Measurements from ENCODE around the gene LRP1-AS.
A peak's percentile ranks its signal among the peaks of the same experiment; 100 is the strongest.

The LRP1-AS gene

DNA sequence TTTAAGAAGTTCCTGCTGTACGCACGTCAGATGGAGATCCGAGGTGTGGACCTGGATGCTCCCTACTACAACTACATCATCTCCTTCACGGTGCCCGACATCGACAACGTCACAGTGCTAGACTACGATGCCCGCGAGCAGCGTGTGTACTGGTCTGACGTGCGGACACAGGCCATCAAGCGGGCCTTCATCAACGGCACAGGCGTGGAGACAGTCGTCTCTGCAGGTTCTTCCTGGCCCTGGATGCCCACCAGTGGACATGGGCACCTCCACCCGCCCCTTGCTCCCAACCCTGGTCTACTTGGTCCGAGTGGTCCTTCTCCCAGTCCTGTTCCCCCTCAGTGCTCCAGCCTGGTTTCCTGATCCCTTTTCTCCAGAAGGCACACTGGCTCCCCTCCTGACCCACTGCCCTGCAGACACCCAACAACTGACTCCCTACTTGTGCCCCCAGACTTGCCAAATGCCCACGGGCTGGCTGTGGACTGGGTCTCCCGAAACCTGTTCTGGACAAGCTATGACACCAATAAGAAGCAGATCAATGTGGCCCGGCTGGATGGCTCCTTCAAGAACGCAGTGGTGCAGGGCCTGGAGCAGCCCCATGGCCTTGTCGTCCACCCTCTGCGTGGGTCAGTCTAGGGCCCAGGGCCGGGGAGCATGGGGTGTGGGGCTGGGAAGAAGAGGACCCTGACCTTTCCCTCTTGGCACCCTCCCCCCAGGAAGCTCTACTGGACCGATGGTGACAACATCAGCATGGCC is 32.1 kb upstream of the LRP1-AS start:
- no peak for DNase-seq

DNA sequence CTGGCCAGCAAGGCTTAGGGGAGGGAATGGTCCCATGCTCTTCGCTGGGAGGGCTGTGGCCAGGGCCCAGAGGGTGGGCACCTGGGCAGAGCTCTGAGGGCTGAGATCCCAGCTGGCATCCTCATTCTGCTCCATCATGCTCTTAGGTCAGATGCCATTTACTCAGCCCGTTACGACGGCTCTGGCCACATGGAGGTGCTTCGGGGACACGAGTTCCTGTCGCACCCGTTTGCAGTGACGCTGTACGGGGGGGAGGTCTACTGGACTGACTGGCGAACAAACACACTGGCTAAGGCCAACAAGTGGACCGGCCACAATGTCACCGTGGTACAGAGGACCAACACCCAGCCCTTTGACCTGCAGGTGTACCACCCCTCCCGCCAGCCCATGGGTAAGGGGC is 30.8 kb upstream of the LRP1-AS start:
- DNase-seq: no peak

DNA sequence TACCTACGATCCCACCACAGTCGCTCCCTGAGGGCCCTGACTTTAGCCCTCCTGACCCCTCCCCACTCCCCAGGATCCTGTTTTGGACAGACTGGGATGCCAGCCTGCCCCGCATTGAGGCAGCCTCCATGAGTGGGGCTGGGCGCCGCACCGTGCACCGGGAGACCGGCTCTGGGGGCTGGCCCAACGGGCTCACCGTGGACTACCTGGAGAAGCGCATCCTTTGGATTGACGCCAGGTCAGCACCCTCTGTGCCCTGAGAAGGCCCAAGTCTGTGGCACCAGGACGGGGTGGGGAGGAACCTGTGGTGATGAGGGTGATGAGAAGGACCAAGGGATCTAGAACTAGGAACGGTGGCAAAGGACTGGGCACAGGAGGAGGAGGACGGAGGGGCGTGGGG is 29.9 kb upstream of the LRP1-AS start:
- no peak for DNase-seq

DNA sequence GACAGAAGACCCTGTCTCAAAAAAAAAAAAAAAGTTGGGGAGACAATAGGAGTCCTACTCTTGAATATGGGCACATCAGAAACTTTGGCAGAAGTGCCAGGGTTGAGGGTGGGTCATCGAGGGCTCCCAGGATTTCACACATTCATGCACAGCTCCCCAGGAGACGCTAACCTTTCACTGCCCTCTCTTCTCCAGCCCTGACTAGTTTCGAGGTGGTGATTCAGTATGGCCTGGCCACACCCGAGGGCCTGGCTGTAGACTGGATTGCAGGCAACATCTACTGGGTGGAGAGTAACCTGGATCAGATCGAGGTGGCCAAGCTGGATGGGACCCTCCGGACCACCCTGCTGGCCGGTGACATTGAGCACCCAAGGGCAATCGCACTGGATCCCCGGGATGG is 29.4 kb upstream of the LRP1-AS start:
- DNase-seq: no peak

DNA sequence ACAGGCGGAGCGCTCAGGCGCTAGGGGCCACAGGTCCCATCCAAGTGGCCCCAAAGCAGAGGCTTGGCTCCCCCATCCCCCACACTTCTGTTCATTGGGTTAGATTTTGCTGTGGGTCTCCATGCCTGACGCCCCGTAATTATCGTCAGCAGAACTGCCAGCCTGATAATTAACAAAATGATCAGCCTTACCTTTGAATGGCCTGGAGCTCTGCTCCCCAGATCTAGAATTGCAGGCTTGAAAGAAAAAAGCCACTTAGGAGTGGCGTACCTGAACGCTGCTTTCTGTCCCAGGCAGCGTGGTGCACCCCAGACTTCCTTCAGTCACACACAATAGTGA is 28.7 kb upstream of the LRP1-AS start:
- no peak for DNase-seq

DNA sequence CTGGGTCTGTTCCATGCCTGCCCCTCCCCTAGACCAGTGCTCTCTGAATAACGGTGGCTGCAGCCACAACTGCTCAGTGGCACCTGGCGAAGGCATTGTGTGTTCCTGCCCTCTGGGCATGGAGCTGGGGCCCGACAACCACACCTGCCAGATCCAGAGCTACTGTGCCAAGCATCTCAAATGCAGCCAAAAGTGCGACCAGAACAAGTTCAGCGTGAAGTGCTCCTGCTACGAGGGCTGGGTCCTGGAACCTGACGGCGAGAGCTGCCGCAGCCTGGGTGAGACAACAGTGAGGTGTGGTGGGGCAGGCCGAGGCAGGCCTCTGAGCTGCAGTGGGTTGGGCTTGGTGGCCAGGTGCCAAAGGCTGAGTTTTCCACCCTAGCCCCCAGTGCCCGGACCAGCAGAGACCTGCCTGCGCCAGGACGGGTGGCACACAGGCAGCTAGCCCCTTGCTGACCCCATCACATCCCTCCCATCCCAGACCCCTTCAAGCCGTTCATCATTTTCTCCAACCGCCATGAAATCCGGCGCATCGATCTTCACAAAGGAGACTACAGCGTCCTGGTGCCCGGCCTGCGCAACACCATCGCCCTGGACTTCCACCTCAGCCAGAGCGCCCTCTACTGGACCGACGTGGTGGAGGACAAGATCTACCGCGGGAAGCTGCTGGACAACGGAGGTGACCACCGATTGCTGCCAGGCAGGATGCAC is 28.2 kb upstream of the LRP1-AS start:
- peak; percentile 27 for DNase-seq

DNA sequence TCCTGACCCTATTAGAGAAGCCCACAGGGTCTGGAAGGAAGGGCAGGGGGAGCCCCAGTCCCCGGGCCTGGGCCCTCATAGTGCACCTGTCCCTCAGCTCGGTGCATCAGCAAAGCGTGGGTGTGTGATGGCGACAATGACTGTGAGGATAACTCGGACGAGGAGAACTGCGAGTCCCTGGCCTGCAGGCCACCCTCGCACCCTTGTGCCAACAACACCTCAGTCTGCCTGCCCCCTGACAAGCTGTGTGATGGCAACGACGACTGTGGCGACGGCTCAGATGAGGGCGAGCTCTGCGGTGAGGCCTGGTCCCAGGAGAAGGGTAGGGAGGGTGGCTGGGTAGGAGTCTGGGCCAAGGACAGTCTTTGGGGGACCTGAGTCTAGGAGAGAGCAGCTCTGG is 26.3 kb upstream of the LRP1-AS start:
- no peak for DNase-seq

DNA sequence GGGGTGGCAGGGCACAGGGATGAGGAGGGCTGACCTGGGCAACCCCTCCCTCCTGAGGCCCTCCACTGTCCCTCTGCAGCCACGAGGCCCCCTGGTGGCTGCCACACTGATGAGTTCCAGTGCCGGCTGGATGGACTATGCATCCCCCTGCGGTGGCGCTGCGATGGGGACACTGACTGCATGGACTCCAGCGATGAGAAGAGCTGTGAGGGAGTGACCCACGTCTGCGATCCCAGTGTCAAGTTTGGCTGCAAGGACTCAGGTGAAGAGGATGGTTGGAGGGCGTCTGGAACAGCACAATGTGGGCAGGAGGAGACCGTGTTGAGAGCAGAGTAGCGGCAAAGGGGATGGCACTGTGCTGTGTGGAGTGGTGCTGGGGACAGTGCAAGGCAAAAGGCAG is 25.7 kb upstream of the LRP1-AS start:
- DNase-seq: no peak

DNA sequence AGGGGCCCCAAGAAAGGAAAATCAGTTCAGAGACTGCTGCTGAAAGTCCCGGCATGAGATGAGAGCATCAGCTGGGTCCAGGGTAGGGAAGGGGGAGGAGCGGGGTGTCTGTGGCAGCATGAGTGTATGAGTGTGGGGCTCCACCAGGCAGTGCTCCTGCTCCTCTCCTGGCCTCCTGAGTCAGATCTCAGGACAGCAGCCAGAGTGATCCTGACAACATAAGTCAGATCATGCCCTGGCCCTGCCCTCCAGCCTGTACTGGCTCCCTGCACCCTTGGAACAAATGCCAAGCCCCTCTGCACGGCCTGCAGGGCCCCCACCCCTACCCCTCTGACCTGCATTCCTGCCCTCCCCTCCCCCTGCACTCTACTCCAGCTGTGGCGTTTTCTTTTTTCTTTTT is 24.2 kb upstream of the LRP1-AS start:
- no peak for DNase-seq

DNA sequence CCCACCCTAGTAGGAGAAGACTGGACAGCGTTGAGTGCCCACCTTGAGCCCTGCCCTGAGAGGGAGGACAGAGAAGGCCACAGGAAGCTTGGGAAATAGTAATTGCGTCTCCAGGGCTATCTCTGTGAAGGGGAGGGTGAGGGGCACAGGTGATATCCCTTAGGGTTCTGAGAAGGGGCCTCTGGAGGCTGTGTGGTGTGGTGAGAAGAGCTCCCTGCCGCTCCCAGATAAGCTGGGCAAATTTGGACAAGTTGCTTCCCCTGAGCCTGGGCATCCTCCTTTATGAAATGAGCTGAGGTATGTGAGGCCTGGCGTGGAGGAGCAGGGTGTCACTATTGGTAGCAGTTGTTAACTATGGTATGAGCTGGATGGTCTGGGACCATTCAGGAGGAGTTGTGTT is 23.5 kb upstream of the LRP1-AS start:
- DNase-seq: no peak

DNA sequence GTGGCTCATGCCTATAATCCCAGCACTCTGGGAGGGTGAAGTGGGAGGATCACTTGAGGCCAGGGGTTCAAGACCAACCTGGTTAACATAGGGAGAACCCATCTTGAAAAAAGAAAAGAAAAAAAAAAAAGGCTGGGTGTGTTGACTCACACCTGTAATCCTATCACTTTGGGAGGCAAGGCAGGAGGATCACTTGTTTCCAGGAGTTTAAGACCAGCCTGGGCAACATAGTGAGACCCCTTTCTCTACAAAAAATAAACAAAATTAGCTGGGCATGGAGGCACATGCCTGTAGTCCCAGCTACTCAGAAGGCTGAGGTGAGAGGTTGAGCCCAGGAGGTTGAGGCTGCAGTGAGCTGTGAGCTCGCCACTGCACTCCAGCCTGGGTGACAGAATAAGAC is 23.0 kb upstream of the LRP1-AS start:
- no peak for DNase-seq

DNA sequence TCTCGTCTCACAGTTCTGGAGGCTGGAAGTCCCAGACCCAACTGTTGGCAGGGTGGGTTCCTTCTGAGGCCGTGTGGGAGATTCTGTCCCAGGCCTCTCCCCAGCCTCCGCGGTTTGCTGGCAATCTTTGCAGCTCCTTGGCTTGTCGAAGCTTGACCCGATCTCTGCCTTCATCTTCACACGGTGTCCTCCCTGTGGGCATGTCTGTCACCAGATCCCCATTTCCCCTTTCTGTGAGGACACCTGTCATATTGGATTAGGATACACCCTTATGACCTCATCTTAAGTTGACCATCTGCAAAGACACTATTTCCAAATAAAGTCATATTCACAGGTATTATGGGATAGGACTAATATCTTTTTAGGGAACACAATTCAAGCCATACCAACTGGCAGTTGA is 22.6 kb upstream of the LRP1-AS start:
- no peak for DNase-seq

DNA sequence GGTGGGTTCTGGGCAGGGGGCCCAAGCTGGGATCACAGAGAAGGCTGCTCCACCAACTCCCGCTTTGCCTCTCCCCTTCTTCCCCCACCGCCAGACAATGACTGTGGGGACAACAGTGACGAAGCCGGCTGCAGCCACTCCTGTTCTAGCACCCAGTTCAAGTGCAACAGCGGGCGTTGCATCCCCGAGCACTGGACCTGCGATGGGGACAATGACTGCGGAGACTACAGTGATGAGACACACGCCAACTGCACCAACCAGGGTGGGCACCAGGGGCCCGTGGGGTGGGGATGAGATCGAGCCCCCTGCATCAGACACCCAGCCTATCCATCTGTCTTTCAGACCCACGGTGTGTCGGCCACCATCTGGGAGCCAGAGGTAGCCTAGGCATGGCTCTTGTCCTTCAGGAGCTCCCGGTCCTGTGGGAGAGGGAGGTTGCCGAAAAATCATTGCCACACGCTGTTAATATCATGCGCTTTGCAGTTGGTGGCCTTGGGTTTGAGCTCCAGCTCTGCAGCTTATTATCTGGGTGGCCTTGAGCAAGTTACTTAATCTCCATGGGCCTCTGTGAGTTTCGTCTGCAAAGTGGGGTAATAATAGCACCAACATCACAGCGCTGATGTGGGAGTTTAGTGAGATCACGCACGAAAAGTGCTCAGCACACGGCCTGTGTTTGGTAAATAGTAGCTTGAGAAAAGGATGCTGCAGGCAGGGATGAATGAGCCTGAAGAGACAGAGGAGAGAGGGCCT is 21.8 kb upstream of the LRP1-AS start:
- no peak for DNase-seq

DNA sequence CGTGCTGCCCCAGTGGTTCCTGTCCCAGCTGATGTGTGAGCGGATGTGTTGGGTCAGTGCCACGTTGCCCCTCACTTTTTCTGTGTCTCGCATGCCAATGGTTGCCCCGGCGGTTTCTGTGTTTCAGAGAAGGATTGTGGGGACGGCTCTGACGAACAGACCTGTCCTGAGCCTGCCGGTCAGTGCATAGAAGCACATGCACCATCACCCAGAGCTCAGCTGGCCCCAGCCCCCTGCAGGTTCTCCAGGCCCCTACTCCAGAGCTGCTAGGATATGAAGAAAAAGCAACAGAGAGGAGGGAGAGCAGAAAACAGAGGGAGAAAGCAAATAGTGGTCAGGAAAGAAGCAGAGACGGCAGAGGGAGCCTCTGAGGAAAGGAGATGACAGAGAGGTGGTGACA is 20.6 kb upstream of the LRP1-AS start:
- DNase-seq: no peak

DNA sequence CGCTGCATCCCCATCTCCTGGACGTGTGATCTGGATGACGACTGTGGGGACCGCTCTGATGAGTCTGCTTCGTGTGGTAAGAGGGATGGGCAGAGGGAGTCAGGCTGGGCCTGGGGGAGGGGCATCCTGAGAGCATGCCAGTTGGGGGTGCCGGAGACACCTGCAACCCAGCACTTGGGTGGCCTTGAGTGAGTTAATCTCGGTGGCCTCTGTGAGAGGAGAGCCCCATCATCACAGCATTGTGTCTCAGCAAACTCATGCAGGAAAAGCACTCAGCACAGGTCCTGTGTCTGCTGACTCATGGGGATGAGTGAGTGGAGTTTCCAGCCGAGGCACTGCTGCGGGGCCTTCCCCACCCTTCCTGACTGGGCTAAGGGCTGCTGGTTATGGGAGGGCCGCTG is 19.6 kb upstream of the LRP1-AS start:
- DNase-seq: no peak

DNA sequence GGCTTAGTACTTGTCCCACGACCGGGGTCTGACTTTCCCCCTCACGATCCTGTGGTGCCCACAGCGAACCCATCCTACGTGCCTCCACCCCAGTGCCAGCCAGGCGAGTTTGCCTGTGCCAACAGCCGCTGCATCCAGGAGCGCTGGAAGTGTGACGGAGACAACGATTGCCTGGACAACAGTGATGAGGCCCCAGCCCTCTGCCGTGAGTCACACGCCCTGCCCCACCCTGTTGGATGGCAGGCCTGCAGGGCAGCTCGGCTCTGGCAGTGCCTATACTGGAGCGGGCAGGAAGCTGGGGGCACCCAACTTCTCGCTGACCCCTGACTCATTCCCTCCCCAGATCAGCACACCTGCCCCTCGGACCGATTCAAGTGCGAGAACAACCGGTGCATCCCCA is 18.3 kb upstream of the LRP1-AS start:
- DNase-seq: no peak

DNA sequence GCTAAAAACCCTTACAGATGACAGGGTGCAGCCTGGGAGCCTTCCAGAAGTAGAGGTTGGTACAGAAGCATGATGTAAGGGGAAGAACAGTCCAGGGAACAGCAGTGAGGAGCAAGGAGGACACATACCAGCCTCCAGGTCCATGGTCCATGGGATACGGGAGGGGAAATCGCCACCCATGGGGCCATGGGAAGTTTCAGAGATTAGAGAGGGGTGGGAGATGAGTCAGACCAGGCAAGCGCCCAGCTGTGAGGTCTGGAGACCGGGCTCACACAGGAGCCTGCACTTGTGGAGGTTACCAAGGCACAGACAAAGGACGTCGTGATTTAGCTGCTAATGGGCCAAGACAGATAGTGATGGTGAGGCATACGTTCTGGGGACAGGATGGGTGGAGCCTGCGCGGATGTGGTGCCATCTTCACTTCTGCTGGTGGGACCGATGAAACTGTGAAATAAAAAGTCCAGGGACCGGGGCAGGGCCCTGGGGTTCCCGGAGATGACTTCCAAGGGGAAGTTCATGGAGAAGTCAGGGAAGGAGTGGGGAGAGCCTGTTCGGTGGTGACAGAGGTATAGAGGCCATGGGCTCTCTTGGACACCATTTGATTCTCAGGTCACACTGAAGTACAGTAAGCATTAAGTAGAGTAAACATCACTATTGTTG is 17.7 kb upstream of the LRP1-AS start:
- no peak for DNase-seq

DNA sequence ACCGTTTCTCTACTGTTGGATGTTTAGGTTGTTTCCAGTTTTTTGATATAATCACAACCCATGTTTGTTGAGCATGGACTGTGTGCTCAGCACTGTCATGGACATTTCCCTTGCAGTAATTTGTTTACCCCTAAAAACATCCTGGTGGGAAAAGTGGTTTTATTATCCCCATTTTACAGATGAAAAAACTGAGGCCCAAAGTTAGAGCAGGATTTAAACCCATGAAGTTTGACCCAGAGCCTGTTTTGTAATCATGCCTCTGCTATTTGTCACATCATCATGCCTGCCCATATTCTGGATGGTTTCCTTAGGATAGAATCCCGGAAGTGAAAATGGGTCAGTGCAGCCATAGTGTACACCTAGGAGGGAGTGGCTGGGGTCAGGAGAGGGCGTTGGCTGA is 17.0 kb upstream of the LRP1-AS start:
- no peak for DNase-seq

DNA sequence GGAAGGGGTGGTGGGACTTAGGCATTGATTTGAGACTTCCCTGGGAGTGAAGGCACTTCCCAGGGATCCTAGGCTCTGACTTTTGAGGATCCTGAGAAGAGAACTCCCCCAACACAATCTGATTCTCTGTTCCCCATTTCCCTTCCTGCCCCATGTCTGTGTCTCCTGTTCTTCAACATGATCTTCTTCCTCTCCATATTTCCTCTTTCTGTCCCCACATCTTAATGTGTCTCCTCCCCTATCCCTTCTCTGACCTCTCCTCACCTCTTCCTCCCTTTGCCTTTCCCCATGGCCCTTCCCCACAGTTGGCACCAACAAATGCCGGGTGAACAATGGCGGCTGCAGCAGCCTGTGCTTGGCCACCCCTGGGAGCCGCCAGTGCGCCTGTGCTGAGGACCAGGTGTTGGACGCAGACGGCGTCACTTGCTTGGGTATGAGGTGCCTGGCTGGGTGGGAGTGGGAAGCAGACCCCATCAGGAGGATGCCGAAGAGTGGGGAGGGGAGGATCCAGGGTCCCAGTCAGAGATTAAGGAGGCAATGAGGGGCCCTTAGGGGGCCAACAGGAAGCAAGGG is 15.2 kb upstream of the LRP1-AS start:
- no peak for DNase-seq

DNA sequence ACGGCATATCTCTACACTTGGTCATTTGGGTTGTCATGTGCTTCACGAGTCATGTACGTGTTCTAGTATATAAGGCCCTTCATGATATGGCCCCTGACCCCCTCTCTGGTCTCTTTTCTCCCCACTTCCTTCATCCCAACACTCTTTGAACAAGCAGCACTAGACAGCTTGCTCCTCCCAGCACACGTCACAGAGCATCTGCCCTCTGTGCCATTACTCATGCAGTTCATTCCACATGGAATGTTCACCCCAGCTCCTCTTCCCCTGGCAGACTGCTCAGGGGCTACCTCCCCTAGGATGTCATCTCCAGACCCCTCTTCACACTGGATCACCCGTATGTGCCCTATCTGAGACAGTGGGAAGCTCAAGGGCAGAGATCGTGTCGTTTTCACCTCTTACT is 14.1 kb upstream of the LRP1-AS start:
- no peak for DNase-seq

DNA sequence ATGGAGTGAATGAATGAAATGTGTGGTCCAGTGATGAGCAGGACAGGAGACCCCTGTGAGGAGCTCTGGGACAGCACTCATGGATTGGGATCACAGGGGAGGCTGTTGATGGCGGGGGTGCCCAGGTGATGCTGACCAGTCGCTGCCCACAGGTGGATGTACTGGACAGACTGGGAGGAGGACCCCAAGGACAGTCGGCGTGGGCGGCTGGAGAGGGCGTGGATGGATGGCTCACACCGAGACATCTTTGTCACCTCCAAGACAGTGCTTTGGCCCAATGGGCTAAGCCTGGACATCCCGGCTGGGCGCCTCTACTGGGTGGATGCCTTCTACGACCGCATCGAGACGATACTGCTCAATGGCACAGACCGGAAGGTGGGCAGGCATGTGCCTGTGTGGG is 13.3 kb upstream of the LRP1-AS start:
- DNase-seq: no peak

DNA sequence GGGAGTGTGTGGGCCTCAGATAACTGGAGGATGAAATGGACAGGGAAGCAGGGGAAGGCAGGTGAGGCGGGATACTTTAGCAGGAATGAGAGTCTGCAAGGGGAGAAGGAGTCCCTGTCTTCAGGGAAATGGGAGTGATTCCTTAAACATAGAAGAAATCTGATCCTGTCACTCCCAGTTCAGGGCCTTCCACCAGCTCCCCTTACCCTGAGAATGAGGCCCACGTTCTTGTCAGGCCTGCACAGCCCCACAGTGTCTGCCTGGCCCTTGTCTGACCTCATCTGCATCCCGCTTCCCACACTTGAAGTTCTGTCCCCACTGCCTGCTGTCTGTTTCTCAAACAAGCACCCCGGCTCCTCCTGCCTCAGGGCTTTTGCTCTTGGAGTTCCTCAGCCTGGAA is 12.6 kb upstream of the LRP1-AS start:
- no peak for DNase-seq

DNA sequence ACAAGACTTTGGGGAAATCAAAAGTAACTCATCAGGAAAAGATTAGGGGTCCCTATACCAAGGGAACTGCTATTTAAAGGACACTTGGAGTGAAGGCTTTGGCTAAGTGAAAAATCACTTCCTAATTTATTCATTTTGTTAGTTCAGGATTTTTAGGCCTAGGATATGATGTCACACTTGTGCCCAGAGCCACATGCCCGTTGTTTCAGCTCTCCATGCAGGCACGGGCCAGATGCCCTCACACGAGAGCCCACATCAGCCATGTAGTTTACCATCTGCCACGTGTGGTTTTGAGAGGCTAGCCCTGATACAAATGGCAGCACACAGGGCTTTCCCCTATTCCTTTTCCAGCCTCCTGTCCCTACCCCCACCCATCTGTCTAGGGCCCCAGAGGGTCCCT is 11.9 kb upstream of the LRP1-AS start:
- DNase-seq: no peak
